Osteoblast (primary cell): ENCODE data around the gene ATG9B. TPM values are rescaled to one million over a fixed set of nuclear protein-coding genes. Genes with fewer than 3 reads are reported as not detected.

ENCODE experiments used
- DNase-seq: peaks from one replicate; pipeline ENCODE4 v3.0.0; 2011; ENCODE audit warnings: low spot score, mixed read lengths; ENCODE audit not compliant: insufficient read length; ENCODE audit errors: missing footprints
- H2AFZ ChIP-seq: 2 replicates; pipeline ENCODE4 v1.6.0; 2011; ENCODE audit warnings: mild to moderate bottlenecking, low read length
- H3K27ac ChIP-seq: 2 replicates; pipeline ENCODE4 v1.5.1; 2011; ENCODE audit warnings: mild to moderate bottlenecking, low read depth, low read length, moderate library complexity
- H3K27me3 ChIP-seq: 2 replicates; pipeline ENCODE4 v1.6.0; 2012; ENCODE audit warnings: mild to moderate bottlenecking, control low read depth, inconsistent platforms, low read length, moderate library complexity; ENCODE audit not compliant: insufficient read depth
- H3K36me3 ChIP-seq: 2 replicates; pipeline ENCODE4 v1.5.1; 2011; ENCODE audit warnings: mild to moderate bottlenecking, low read length, control low read depth, moderate library complexity; ENCODE audit not compliant: insufficient read depth
- H3K4me1 ChIP-seq: 2 replicates; pipeline ENCODE4 v1.5.1; 2011; ENCODE audit warnings: mild to moderate bottlenecking, low read length, control low read depth, moderate library complexity; ENCODE audit not compliant: insufficient read depth
- H3K4me2 ChIP-seq: 2 replicates; pipeline ENCODE4 v1.6.0; 2011; ENCODE audit warnings: mild to moderate bottlenecking, low read length; ENCODE audit not compliant: insufficient read depth
- H3K4me3 ChIP-seq: fragments of 200-600 bp; sonication (generic); 3 replicates; pipeline ENCODE4 v1.5.1; 2012; ENCODE audit warnings: mild to moderate bottlenecking, low read length, inconsistent platforms; ENCODE audit not compliant: insufficient read depth
- H3K79me2 ChIP-seq: 2 replicates; pipeline ENCODE4 v1.6.0; 2012; ENCODE audit warnings: mild to moderate bottlenecking, low read length, control low read depth, inconsistent platforms; ENCODE audit not compliant: insufficient read depth
- H3K9me3 ChIP-seq: 2 replicates; pipeline ENCODE4 v1.5.1; 2011; ENCODE audit warnings: low read depth, low read length, control low read depth
- H4K20me1 ChIP-seq: 2 replicates; pipeline ENCODE4 v1.6.0; 2012; ENCODE audit warnings: mild to moderate bottlenecking, low read length, control low read depth; ENCODE audit not compliant: insufficient read depth
- CTCF ChIP-seq: IDR thresholded peaks from 2 replicates; pipeline ENCODE4 v1.5.1; 2011; ENCODE audit warnings: mild to moderate bottlenecking, low read depth, low read length, moderate library complexity; ENCODE audit errors: extremely low read depth
- total RNA-seq: library from RNA; depleted of rRNA; stranded (reverse); fragments of >200 nt; gene quantifications from 2 replicates; pipeline ENCODE4 v1.2.3, GENCODE V29; 2012

The ATG9B gene
- total RNA-seq, 1 donor, result not detected

GRCh38 chr7:151032936-151033863 lies 8.9 kb upstream of the ATG9B start:
- TF ChIP-seq CTCF, result no peak

DNA sequence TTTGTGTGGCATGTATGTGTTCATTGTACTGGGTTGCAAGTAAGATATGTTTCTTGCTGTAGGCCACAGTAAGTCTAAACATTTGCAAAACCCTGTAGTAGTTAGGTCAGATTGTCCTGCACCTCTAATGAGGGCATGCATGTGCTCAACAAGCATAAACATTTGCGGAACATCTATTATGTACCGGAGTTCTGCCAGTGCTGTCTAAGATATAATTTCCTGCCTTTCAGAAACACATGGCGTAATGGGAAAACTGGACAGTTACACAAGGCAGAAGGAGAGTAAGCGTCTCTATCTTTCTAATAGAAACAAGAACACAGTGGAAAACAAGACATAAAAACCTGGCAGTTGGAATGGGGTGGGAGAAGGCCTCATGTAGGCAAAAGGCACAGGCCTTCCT lies 6.7 kb upstream of the ATG9B start:
- Histone ChIP-seq H3K4me1 (peaks cover 8% of the 10 kb centered on the region), H3K79me2 (peaks cover 14% of the 10 kb centered on the region), H2AFZ (no peak overlapping the region), H3K4me2 (no peak overlapping the region), H4K20me1 (no peaks in the 10 kb centered on the region), H3K9me3 (no peaks in the 10 kb centered on the region), H3K27ac (no peak overlapping the region), H3K4me3 (no peak overlapping the region), H3K36me3 (peaks cover 17% of the 10 kb centered on the region), H3K27me3 (peaks cover 8% of the 10 kb centered on the region)
- no peak for TF ChIP-seq CTCF
- DNase-seq, result no peak

More at GRCh38 chr7:151032936-151033863, 8.9 kb upstream of the ATG9B start:
- peaks cover 26% of the 10 kb centered on the region for H3K36me3 ChIP-seq
- no peaks in the 10 kb centered on the region for H4K20me1 ChIP-seq
- H2AFZ ChIP-seq, result no peak overlapping the region
- no peak overlapping the region for H3K4me3 ChIP-seq
- H3K27me3 ChIP-seq, result no peaks in the 10 kb centered on the region
- no peak overlapping the region for H3K27ac ChIP-seq
- no peak overlapping the region for H3K4me2 ChIP-seq
- DNase-seq, result no peak
- H3K79me2 ChIP-seq, result peaks cover 14% of the 10 kb centered on the region
- H3K9me3 ChIP-seq, result no peaks in the 10 kb centered on the region
- peaks cover 2% of the 10 kb centered on the region for H3K4me1 ChIP-seq

DNA sequence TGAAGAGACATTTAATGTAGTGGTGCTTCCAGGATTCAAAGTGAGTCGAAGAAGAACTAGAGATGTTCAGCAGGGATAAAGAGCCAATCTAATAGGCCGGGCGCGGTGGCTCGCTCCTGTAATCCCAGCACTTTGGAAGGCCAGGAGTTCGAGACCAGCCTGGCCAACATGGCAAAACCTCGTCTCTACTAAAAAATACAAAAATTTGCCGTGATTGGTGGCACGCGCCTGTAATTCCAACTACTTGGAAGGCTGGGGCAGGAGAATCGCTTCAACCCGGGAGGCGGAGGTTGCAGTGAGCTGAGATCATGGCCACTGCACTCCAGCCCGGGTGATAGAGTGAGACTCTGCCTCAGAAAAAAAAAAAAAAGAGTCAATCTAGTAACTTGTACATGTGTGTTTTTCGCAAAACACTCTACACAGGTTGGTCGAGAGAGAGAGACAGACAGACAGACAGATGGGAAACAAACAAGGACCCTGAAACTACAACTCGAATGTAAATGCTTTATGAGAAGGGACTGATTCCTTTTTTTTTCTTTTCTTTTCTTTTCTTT lies 4.7 kb upstream of the ATG9B start:
- peak overlapping the region; percentile 70 for H3K27ac ChIP-seq
- no peak for TF ChIP-seq CTCF
- H3K4me3 ChIP-seq, result peak overlapping the region; percentile 90
- peaks cover 8% of the 10 kb centered on the region for H3K4me1 ChIP-seq
- no peaks in the 10 kb centered on the region for H3K36me3 ChIP-seq
- no peak for DNase-seq
- no peaks in the 10 kb centered on the region for H3K9me3 ChIP-seq
- H3K79me2 ChIP-seq, result peaks cover 14% of the 10 kb centered on the region
- H3K27me3 ChIP-seq, result peaks cover 9% of the 10 kb centered on the region
- peak overlapping the region; percentile 95 for H3K4me2 ChIP-seq
- peak overlapping the region; percentile 92 for H2AFZ ChIP-seq
- H4K20me1 ChIP-seq, result no peaks in the 10 kb centered on the region
